Heart right ventricle (tissue), 16 donors: ENCODE measurements around the gene EYS. TPM values are rescaled to one million over a fixed set of nuclear protein-coding genes. Genes with fewer than 3 reads are reported as not detected.

Experiments
- ATAC-seq, 8 donors: fragments of 200-7000 bp; cut with Tn5 transposase; one replicate each; pipeline ENCODE4 v1.9.1; 2020; ENCODE audit warnings: mild to moderate bottlenecking in 8 of 8, moderate library complexity in 8 of 8, moderate number of reproducible peaks in 1 of 8
- DNase-seq, 2 donors: peaks; one replicate each; pipeline ENCODE4 v3.0.0-alpha.2; 2020
- H3K27ac ChIP-seq, 10 donors: fragments of 200-600 bp; sonication (generic) in 2 of 10; one replicate each; pipeline versions ENCODE4 v1.5.0 to v1.8.0; 2020 to 2022; ENCODE audit warnings: mild to moderate bottlenecking in 3 of 10
- H3K27me3 ChIP-seq, 7 donors: fragments of 200-600 bp; one replicate each; pipeline ENCODE4 v1.8.0; 2021 to 2022; ENCODE audit warnings: mild to moderate bottlenecking in 2 of 7
- H3K36me3 ChIP-seq, 9 donors: fragments of 200-600 bp; sonication (generic) in 1 of 9; one replicate each; pipeline versions ENCODE4 v1.5.0 to v1.8.0; 2020 to 2022; ENCODE audit warnings: mild to moderate bottlenecking in 2 of 9
- H3K4me1 ChIP-seq, 9 donors: fragments of 200-600 bp; sonication (generic) in 1 of 9; one replicate each; pipeline versions ENCODE4 v1.5.0 to v1.8.0; 2020 to 2022; ENCODE audit warnings: mild to moderate bottlenecking in 4 of 9
- H3K4me3 ChIP-seq, 10 donors: fragments of 200-600 bp; sonication (generic) in 2 of 10; one replicate each; pipeline versions ENCODE4 v1.5.0 to v1.8.0; 2020 to 2022; ENCODE audit warnings: mild to moderate bottlenecking in 7 of 10, moderate library complexity in 2 of 10
- H3K9me3 ChIP-seq, 11 donors: fragments of 200-600 bp in 10 of 11; sonication (generic) in 2 of 11; one replicate each; pipeline versions ENCODE4 v1.5.0 to v1.8.0; 2013 to 2022; ENCODE audit warnings: mild to moderate bottlenecking in 2 of 11, control low read depth in 1 of 11, moderate library complexity in 1 of 11
- CTCF ChIP-seq, 9 donors: fragments of 200-600 bp; sonication (generic) in 2 of 9; IDR thresholded peaks; one replicate each; pipeline versions ENCODE4 v1.5.0 to v1.8.0; 2021 to 2022; ENCODE audit warnings: antibody characterized with exemption in 9 of 9, mild to moderate bottlenecking in 5 of 9, moderate library complexity in 1 of 9
- WGBS, 2 donors: extraction: QIAGEN DNeasy Blood & Tissue Kit; methylation state at CpG; one replicate each; pipeline ENCODE4 v1.1.7; 2013; ENCODE audit warnings: inconsistent platforms in 1 of 2; 5-methylcytosine and 5-hydroxymethylcytosine counted together
- intact Hi-C, 10 donors: fragments of 100-400 bp; cut with DNase I; formaldehyde crosslinking; loops; one replicate each; pipeline versions ENCODE4 v1.11.1 to v1.14.2; 2022
- polyA plus RNA-seq, 2 donors: library from polyadenylated mRNA; stranded (reverse); fragments of 200-250 nt; gene quantifications; one replicate each; pipeline ENCODE4 v1.2.3, GENCODE V29; 2013
- total RNA-seq, 10 donors: library from RNA; stranded (reverse); fragmentation: NEBNext Ultra II Directional in 3 of 10; extraction: Animal tissue kit (Norgen Biotek cat#: 25700) in 3 of 10; gene quantifications; one replicate each; pipeline versions ENCODE4 v1.2.1 to v1.2.4, GENCODE V29; 2021 to 2023
- donor health status: Arrhythmogenic right ventricular cardiomyopathy.
- donor health status: ischemic (EF 13 %, LVEDD 7.1; RV severe dilation, severe dysfunction).
- donor health status: healthy with polysubstance abuse.
- donor health status: DM: no; HTN: yes; CAD: no.
- donor health status: DM: no; HTN: no; CAD: no.
- donor health status: ischemic (EF 25% LVEDD 6.9; RV normal size, moderate dysfunction).
- donor health status: ischemic (EF 25% LVEDD 5.7; RV mildly dilated, moderate dysfunction).
- donor health status: healthy.
- donor health status: DM: yes; HTN: yes; CAD: no.
- donor health status: Ischemic cardiomyopathy.
- donor health status: ischemic (EF 35%, LVEDD 5.7; RV mildly dilated, moderate dysfunction).
- donor health status: nonischemic (EF 11% LVEDD 7.7; RV severe dilation, severe dysfunction).
- donor health status: DM: yes; HTN: yes; CAD: no.
- donor health status: PGD.
- donor health status: ischemic (EF 29% LVEDD 5.4; RV normal size, mild dysfunction).
- donor health status: nonischemic (EF 23%, LVEDD 6.1; RV moderate dilation, normal function).

The EYS gene
- total and polyA plus RNA-seq, 12 donors, result 0.02 to 0.40 (median 0.18) TPM; not detected in 8

- intact Hi-C loops, result no loop called here
- Histone ChIP-seq H3K4me3 (no peak overlapping the region), H3K27ac (no peak overlapping the region), H3K9me3 (peaks cover 0 to 16% (median 3%) of the 10 kb centered on the region in 11 donors), H3K27me3 (no peaks in the 10 kb centered on the region), H3K36me3 (no peaks in the 10 kb centered on the region), H3K4me1 (no peaks in the 10 kb centered on the region)
- ATAC-seq (no peak), DNase-seq (no peak)
- TF ChIP-seq CTCF (IDR thresholded peaks at IDR 0.05), result no peak
- WGBS, 2 donors, result 64 to 65% methylated on average over 3 of the region's 3 CpGs
These were observed 928.9 kb downstream of the EYS start for GRCh38 chr6:64777941-64778785.

GRCh38 chr6:64776359-64776758, 930.7 kb downstream of the EYS start:
- intact Hi-C loops, result no loop called here
- 81 to 83% methylated on average over 1 of the region's 1 CpG for WGBS, 2 donors

GRCh38 chr6:64774881-64775280, 932.1 kb downstream of the EYS start:
- intact Hi-C loops, result no loop called here
- WGBS, 2 donors, result 25 to 30% methylated on average over 4 of the region's 4 CpGs
- DNase-seq (no peak), ATAC-seq (no peak)
- H3K27me3 ChIP-seq, result no peaks in the 10 kb centered on the region
- H3K9me3 ChIP-seq, result peaks cover 0 to 23% (median 2%) of the 10 kb centered on the region in 11 donors
- H3K36me3 ChIP-seq, result no peaks in the 10 kb centered on the region
- H3K27ac ChIP-seq, result no peak overlapping the region
- no peak overlapping the region for H3K4me3 ChIP-seq
- no peak for TF ChIP-seq CTCF (IDR thresholded peaks at IDR 0.05)
- H3K4me1 ChIP-seq, result no peaks in the 10 kb centered on the region

More at GRCh38 chr6:64776359-64776758, 930.7 kb downstream of the EYS start:
- Histone ChIP-seq H3K27ac (no peak overlapping the region), H3K4me1 (no peaks in the 10 kb centered on the region), H3K4me3 (no peak overlapping the region), H3K36me3 (no peaks in the 10 kb centered on the region), H3K9me3 (peaks cover 0 to 23% (median 3%) of the 10 kb centered on the region in 11 donors), H3K27me3 (no peaks in the 10 kb centered on the region)
- DNase-seq (no peak), ATAC-seq (no peak)
- no peak for TF ChIP-seq CTCF (IDR thresholded peaks at IDR 0.05)

- no peak overlapping the region for H3K27ac ChIP-seq
- no peaks in the 10 kb centered on the region for H3K27me3 ChIP-seq
- no peaks in the 10 kb centered on the region for H3K36me3 ChIP-seq
- WGBS, 2 donors, result 69 to 75% methylated on average over 2 of the region's 2 CpGs
- no peak overlapping the region for H3K4me3 ChIP-seq
- intact Hi-C loops, result no loop called here
- no peak for DNase-seq
- no peak for ATAC-seq
- H3K4me1 ChIP-seq, result no peaks in the 10 kb centered on the region
- TF ChIP-seq CTCF (IDR thresholded peaks at IDR 0.05), result no peak
- H3K9me3 ChIP-seq, result no peaks in the 10 kb centered on the region
These were observed 956.1 kb downstream of the EYS start for GRCh38 chr6:64750910-64751309.
